Skeletal muscle cell (primary cell): ENCODE data around the gene PMEL.
A peak's percentile ranks its signal among the peaks of the same experiment; 100 is the strongest.
"Not testable (repeated sequence)": the region's sequence is repeated elsewhere in the genome, so short reads cannot be mapped to it uniquely, and the experiment has no call there.

Experiments
- DNase-seq: peaks from one replicate; pipeline ENCODE4 v3.0.0-alpha.2; 2010; ENCODE audit warnings: low read depth
- H3K4me3 ChIP-seq: 2 replicates; pipeline ENCODE4 v1.5.1; 2011; ENCODE audit warnings: low read depth, mild to moderate bottlenecking, control low read depth, low read length, moderate library complexity

The PMEL gene

DNA sequence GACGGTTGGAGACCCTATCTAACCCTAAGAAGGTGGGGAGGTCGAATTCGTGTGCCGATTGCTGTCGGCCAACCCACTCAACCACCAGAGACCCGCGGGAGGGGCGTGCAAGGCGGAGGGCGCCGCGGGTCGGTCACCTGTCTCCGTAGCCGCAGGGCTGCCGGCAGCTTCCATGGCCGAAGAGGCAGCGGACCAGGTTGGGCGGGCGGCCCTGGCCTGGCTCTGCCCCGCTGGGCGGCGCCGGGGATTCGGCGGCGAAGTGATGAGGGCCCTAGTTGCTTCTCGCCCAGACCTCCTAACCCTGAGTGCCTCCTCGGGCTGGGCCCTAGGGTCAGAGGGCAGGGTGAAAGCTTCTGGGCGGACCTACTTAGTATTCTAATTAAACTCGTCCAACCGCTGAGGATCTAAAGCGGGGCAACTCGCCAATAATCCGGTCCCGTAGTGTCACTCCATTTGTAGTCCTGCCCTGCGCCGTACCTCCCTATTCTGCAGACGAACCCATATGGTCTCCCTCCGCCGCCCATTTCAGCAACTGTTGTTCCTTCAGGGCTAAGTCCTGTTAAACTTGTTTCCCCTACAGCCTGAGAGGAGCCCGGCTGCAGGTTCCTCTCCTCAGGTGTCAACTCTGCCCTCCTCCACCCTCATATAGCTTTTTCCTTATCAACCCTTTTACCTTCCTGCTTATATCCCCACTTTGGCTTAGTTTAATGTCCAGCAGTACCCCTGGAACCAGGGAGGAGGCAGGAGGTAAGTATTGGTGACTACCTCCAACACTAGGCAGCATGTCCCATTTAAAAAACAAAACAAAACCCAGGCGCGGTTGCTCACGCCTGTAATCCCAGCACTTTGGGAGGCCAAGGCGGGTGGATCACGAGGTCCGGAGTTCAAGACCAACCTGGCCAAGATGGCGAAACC, 38.0 kb downstream of the PMEL start, which contains the start of gene PYM1:
TSS of gene PYM1 (minus strand) at position 307 of the 915 bp plus-strand sequence. CDS start at position 174, 133 bp downstream.
- DNase-seq = no peak
- peak within 1 kb of the TSS; percentile 96 for H3K4me3 ChIP-seq

DNA sequence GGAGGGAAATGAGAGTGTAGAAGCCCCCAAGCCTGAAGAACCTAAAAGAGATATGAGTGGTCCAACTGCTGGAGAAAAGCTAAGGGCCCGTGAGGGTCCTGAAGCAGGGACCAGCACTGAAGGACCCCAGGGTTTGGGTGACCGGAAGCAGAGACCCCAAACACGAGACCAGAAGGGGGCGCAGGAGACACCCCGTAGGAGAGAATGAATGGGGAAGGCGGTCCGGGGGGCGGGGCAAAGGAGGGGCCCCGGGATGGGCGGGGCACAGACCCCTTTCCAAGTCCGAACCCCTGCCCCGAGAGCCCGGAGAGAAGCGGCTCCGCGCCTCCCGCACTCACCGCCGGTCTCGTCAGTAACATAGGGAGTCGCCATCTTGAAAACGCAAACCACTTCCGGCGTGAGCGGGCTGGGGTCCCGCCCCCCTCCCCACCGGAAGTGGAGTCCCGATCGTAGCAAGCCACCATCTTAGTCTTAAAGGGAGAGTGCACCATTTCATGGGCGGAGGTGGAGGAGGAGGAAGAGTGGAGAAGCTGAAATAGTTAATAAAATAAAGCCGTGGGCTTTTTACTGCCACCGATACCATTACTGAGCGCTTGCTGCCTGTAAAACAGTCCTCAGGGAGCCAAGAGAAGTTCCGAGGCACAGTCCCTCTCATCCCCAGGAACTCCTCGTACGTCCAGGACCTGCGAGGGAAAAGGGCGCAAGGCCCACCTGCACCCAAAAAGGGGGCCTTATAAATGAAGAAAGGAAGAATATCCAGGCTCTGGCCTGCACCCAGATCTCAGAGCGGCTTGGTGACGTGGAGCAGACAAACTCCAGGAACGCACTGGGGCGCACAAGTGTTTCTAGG, 38.9 kb downstream of the PMEL start:
- peak overlapping the region; percentile 96 for H3K4me3 ChIP-seq
- DNase-seq = peak; percentile 77

DNA sequence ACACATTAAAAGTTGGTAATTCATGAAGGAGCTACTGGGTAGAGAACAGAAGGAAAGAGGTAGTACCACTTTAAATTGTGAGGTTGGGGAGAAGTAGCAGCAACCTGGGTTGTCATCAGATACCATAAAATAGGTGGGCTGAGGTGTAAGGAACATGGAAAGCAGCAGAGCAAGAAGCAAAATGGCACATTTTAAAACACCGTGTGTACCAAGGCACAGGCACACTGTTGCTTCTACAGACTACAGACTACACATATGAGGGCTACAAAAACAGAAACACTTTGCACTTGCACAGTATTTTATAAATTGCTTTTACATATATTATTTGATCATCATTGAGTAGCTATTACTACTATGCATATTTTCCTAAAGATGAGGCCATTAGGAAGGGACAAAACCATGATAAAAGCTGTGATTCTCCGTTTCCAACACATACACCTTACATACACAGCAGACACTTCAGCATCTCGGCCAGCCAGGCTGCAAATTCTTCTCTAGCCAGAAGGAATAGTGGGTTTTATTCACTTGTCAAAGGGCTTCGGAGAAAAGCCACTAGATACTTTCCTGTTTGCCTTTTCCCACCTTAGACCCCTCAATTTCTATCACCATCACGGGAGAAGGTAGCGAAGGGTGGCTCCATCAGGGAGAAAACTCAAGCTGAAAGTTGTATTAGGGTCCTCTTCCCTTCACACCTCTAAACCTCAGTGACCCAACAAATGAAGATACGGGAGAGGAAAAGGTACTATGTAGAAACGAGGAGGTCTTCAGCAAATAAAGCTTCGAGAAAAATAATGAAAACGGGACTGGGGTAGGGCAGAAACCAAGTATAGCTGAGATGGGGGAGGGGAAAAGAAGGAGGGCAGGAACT, 39.7 kb downstream of the PMEL start:
- no peak for DNase-seq

DNA sequence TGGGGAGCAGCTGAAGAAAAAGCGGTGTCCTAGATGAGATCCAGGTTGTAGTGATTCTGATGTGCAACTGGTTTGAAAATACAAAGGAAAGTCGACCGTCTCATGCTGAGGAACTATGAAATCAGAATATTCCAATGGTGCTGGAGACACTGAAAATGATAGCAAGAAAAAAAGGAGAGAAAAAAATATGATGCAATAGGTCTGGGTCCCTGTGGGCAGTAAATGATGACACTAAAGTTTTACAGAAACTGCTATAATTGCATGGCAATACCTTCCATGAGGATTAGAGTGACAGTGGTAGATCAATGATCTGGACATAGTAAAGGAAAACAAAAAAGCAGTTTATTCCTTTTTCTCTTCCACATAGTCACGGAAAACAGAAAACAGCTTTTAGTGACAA, 40.5 kb downstream of the PMEL start:
- DNase-seq = no peak
- no peak overlapping the region for H3K4me3 ChIP-seq

More for the DNA sequence above, 39.7 kb downstream of the PMEL start:
- peak overlapping the region; percentile 96 for H3K4me3 ChIP-seq

DNA sequence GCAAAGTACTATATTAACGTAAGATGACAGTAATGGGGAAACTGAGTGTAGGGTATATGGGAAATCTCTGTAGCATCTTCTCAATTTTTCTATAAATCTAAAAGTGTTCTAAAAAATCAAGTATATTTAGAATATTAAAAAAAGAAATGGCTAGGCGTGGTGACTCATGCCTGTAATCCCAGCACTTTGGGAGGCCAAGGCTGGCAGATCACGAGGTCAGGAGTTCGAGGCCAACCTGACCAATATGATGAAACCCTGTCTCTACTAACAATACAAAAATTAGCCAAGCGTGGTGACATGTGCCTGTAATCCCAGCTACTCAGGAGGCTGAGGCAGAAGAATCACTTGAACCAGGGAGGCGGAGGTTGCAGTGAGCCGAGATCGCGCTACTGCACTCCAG, 42.2 kb downstream of the PMEL start:
- H3K4me3 ChIP-seq, DNase-seq: not testable (repeated sequence)

DNA sequence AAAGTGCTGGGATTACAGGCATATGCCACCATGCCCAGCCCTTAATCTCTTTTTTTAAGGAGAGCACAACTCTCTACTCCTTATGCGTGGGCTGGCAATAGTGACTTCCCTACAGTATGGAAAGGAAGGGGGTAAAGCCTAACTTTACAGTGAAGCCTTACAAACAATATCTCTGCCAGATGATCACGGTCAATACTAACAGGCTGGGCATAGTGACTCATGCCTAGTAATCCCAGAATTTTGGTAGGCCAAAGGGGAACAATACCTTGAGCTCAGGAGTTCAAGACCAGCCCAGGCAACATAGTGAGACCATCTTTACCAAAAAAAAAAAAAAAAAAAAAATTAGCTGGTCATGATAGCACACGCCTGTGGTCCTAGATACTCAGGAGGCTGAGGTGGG, 43.7 kb downstream of the PMEL start:
- DNase-seq = no peak
- H3K4me3 ChIP-seq = no peak overlapping the region

DNA sequence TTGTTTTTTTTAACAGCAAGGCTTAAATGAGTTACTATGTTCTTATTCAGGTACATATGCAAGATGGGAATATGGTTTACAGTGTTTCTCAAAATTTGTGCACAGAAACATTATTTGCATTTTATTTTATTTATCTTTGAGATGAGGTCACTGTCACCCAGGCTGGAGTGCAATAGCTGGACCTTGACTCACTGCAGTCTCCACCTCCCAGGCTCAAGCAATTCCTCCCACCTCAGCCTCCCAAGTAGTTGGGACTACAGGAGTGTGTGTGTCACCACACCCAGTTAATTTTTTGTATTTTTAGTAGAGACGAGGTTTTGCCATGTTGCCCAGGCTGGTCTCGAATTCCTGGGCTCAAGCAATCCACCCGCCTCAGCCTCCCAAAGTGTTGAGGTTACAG, 46.8 kb downstream of the PMEL start:
- not testable (repeated sequence) for H3K4me3 ChIP-seq, DNase-seq

DNA sequence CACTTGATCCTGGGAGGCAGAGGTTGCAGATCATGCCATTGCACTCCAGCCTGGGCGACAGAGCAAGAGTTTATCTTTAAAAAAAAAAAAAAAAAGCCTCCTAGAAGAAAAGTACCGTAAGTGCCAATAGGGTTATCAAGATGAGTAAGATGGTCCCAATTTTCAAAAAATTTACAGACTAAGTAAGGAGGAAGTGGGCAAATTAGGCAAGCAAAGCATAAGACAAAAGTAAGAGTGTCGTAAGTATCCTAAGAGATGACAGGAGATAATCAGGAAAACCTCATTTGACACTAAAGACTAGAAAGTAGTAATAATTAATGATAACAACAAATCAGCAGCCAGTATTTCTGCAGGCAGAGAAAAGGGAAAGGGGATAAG, 50.4 kb downstream of the PMEL start:
- H3K4me3 ChIP-seq = no peak overlapping the region
- DNase-seq = no peak

DNA sequence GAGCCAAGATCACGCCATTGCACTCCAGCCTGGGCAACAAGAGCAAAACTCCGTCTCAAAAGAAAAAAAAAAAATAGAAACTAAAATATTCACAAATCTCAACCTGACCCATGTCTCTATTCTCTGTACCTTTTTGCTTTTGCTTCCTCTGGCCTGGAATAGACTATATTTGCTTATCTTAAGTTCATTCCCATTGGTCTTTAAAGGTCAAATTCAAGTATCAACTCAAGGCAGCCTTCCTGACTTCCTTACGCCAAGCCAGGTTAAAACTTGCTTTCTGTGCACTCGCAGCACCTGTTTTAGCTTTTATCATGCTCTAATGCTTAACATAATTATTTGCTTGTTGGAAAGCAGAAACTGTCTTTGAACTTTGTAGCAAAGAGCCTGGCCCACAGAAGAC, 52.9 kb downstream of the PMEL start:
- no peak for DNase-seq
- H3K4me3 ChIP-seq = no peak overlapping the region

DNA sequence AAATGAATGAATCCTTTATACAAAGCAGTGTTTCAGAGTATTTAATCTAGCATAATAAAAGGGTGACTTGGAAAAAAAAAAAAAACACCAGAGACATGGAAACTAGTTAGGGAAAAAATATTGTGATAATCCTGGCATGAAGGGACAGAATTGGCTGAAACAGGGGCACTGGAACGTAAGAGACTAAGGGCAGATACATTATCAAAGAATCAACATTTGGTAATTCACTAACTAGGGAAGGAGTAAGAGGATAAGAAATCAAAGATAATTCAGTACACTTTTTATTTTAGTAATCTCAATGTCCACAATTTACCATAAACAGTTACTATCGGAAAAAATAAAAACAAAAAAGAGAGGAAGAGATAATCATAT, 56.3 kb downstream of the PMEL start:
- no peak for DNase-seq
- H3K4me3 ChIP-seq = no peak overlapping the region

DNA sequence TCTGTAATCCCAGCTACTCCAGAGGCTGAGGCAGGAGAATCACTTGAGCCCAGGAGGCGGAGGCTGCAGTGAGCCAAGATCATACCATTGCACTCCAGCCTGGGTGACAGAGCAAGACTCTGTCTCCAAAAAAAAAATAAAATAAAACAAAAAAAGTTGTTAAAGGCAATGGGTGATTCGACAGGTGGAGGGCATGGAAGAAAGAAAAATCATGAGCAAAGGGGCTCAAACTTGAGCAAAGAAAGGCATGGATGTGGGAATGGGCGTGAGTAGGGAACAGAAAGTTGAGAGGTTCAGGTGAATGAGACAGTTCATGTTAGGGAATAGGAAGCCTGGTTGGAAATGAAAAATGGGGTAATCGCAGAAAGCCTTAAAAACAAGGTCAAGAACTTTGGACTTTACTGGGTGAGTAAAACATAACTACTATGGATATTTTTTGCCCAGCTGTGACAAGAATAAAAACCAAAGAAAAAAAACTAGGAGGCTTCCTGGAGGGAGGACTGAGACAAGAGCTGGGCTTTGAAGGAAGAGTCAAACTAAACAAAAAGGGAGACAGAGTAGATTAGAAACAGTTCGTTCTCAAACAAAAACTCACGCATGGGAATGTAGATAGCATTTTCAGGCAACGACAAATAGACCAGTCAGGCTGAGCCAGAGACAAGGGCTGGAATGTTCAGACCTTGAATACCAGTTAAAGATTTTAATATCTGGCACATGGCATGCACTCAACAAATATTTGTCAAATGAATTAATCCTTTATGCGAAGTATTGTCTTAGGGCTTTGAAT, 56.9 kb downstream of the PMEL start:
- no peak for DNase-seq
- no peak overlapping the region for H3K4me3 ChIP-seq

DNA sequence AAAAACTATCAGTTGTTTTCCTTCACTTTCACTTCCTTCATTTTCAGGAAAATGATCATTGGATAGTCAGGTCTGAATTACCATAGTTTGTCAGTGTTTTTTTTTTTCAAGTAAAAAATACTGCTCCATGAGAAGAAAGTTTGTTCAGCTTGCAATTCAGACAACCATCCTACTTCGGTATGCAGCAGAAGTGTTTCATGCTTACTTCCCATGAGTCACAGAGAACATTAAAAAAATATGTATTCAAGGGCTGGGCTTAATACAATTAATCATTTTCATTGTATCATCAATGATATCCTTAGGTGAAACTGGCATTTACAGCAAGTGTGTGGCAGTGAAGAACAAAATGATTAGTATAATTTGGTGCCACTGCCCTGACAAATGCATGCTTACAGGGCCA, 59.8 kb downstream of the PMEL start:
- no peak for DNase-seq
- H3K4me3 ChIP-seq = no peak overlapping the region
